T1000 (cell line): ENCODE data around the gene ARHGAP32.

Experiments used
- DNase-seq: peaks from one replicate; lab custom pipeline; 2025; ENCODE audit warnings: mixed read lengths; lab: John Stamatoyannopoulos, UW

Gene ARHGAP32

GRCh38 chr11:129115652-129116586 lies 76.2 kb downstream of the ARHGAP32 start:
- DNase-seq: no peak

GRCh38 chr11:129109701-129110100 lies 82.4 kb downstream of the ARHGAP32 start:
- DNase-seq: no peak

DNA sequence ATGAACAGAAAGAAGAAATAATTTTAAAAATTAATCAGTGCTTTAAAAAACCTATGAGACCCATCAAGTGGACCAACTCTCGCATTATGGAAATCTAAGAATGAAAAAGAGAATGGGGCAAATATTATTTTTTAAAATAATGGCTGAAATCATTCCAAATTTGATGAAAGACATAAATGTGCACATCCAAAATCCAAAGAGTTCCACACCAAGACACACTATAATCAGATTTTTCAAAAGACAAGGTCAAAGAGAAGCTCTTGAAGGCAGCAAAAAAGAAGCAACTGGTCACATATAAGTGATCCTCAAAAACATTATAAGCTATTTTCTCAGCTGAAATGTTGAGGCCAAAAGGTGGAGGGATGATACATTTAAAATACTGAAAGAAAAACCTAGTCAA lies 85.3 kb downstream of the ARHGAP32 start:
- DNase-seq: no peak

- DNase-seq: no peak
Measured at GRCh38 chr11:129102756-129103155, 89.4 kb downstream of the ARHGAP32 start.

DNA sequence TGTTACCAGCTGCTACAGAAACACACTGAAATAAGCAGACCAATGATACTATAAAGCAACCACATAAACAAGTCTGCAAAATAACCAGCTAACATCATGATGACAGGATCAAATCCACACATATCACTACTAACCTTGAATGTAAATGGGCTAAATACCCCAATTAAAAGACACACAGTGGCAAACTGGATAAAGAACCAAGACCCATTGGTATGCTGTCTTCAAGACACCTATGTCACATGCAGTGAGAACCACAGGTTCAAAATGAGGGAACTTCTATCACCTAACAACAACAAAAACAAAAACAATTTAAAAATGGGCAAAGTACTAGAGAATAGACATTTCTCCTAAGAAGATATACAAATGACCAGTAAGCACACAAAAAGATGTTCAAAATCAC lies 89.9 kb downstream of the ARHGAP32 start:
- DNase-seq: no peak

- no peak for DNase-seq
Measured at GRCh38 chr11:129093283-129093682, 98.8 kb downstream of the ARHGAP32 start.

DNA sequence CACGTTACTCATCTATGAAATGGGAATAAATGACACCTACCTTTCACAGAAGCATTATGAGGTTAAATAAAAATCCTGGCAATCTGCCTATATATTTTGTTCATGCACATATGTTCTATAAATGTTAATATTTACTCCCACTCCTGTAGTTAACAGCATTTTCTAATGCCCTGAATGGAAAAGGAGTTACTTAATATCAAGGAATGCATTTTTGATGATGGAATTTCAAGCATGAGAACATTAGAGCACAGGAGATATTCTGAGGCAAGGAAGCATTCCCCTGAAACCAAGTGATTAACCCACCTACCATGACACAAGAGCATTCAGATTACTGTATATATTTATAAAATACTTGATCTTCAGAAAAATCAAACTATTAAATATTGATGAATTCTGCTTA lies 102.1 kb downstream of the ARHGAP32 start:
- no peak for DNase-seq

DNA sequence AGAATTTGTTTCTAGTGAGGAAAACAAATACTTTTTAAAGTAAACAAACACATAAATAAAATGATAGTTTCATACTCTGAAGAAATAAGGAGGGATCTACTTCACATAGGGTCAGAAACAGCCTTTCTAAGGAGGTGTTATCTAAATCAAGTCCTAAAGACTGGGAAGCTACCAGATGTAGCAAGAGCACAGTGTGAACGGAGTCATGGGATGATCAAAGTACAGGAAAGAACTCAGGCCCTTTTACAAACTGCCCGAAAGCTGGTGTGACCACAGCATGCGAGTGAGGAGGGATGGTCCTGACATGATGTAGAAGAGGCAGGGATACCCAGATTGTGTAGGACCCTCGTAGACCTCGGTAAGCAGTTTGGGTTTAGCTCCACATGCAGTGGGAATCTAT lies 102.8 kb downstream of the ARHGAP32 start:
- DNase-seq: no peak

DNA sequence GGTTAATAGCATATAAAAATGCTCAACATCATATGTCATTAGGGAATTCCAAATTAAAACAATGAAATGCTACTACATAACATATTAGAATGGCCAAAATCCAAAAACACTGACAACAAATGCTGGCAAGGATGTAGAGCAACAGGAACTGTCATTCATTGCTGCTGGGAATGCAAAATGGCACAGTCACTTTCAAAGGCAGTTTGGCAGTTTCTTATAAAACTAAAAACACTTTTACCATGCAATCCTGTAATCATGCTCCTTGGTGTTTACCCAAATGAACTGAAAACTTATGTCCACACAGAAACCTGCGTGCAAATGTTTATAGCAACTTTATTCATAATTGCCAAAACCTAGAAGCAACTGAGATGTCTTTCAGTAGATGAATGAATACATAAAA lies 105.1 kb downstream of the ARHGAP32 start:
- DNase-seq: no peak

GRCh38 chr11:129077191-129077590 lies 114.9 kb downstream of the ARHGAP32 start:
- no peak for DNase-seq

GRCh38 chr11:129075757-129076156 lies 116.4 kb downstream of the ARHGAP32 start:
- DNase-seq: no peak

- no peak for DNase-seq
Measured at GRCh38 chr11:129067454-129067853, 124.7 kb downstream of the ARHGAP32 start.

- DNase-seq: no peak
Measured at GRCh38 chr11:129066229-129066628, 125.9 kb downstream of the ARHGAP32 start.

DNA sequence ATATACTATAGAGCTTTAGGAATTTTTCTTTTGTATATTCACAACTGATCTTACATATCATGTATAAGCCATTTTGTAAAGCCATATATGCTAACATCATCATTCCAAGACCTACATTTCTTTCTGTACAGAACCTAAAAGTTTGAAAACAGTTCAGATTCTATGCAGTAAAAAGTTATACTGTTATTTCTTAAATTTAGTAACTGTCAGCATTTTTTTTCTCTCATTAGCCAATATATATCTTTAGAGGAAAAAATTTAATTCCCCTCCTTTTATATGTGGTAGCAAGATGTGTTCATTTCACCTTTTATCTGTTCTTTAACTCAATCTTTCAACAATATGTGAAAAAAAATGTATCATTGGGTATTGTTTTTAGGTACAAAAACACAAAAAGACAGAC lies 129.0 kb downstream of the ARHGAP32 start:
- no peak for DNase-seq

GRCh38 chr11:129061492-129062230 lies 130.5 kb downstream of the ARHGAP32 start:
- DNase-seq: no peak

DNA sequence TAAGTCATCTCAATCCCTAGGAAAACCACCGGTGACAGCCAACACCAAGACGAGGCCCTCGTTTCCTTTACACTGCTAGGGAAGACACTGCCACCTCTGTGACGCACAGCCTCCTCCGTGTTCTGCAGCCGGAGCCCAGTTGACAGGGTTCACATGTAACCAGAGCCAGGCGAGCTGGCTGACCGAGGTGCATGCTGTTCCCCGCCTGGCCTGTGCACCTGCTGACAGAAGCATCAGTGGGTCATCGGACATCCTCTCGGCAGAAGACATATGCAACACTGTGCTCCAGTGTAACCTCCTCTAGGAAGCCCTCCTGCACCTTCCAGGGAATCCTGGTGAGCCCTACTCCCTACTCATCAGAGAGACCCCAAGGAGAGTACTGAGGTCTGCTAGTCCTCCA lies 135.2 kb downstream of the ARHGAP32 start:
- DNase-seq: no peak

DNA sequence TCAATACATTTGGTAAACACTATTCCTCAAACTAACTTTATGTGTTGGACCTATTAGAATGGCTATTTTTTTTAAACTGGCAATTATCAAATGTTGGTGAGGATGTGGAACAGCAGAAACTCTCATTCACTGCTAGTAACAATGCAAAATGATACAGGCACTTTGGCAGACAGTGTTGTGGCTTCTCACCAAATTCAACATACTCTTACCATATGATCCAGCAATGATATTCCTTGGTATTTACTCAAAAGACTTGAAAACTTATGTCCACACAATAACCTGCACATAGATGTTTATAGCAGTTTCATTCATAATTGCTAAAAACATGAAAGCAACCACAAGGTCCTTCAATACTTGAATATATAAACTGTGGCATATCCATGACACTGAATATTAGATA lies 136.9 kb downstream of the ARHGAP32 start:
- no peak for DNase-seq

DNA sequence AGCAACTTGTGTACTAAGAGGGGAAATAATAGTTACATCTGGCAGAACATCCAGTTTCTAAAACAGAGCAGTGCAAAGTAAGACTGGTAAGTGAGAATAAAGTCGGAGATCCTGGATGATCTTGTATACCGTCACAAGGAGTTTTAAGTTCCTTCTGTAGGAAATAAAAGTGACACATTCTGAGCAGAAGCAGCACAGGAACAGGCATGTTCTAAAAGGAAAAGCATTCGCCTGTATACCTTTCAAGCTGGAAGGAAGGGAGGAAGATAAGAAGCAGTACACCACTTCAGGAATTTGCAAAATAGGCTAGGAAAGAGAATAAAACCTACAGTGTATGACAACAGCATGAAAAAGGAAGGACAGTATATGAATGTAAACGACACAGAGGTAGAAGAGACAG lies 143.2 kb downstream of the ARHGAP32 start:
- no peak for DNase-seq

DNA sequence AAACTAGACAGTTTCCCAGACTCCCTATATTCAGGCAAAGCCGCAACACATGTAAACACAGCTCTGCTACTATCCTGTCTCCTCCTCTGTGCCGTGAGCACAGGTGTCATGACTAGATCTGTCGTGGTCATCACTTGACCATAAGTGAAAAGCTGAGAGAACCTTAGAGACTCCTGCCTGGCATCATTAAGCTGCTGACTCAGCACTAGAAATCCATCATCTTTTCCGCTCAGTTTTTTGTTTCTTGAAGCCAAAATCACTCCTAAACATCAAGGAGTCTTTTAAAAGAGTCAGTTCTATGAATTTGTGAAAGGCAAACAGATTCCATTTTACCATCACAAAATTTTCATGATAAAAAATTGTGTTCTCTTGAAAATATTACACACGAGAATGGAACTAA lies 147.0 kb downstream of the ARHGAP32 start:
- no peak for DNase-seq

GRCh38 chr11:129042503-129042902 lies 149.6 kb downstream of the ARHGAP32 start:
- DNase-seq: no peak

GRCh38 chr11:129041611-129042018 lies 150.5 kb downstream of the ARHGAP32 start:
- DNase-seq: no peak

- no peak for DNase-seq
Measured at GRCh38 chr11:129040934-129041333, 151.2 kb downstream of the ARHGAP32 start.

GRCh38 chr11:129035244-129035643 lies 156.9 kb downstream of the ARHGAP32 start:
- DNase-seq: no peak
